Measurements from ENCODE around the gene GPX5.

Gene GPX5

DNA sequence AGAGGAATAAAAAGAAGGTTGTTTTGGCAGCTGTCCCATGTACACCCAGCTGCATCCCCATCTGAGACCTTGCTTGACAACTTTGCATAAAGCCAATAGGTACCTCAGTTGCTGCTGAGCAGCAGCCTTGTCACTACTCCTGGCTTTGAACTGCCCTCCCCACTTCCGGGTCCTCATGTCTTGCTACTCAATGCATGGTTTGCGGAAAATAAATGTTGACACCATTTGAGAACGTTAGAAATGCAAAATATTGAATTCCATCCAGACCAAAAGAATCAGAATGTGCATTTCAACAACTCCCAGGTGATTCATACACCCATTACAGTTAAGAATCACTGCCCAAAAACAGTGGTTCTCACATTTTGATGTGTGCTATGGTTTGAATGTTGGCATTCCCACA lies 32.9 kb downstream of the GPX5 start:
- no peak for DNase-seq (ENCODE audit: low read depth)

DNA sequence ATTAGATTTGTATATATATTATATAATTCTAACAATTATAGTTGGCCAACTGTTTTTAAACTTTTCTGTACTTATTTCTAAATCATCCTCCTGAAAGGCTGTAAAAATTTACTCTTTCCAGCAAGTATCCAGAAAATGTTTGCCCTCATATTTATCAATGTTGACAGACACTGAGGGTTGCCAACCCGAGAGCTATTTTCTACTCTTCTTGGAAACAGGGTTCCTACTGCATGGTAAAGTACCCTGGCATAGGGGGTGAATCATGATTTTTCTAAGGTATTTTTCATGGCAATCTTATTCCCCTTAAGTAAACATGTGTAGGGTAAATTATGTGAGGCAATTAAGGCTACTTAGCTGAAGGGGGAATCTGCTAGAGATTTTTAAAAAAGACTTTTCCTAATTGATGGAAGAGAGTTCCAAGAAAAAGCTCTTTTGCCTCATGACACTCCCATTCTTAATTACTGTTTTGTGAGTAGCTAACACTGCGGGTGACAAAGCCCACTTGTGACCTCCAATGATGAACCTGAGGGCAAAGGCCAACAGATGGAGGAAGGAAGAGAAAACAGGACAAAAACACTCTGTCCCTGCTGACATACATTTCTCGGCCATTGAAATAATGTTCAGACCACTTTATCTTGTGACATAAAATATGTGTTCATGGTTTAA lies 37.9 kb downstream of the GPX5 start:
- no peak for DNase-seq (ENCODE audit: low read depth)

DNA sequence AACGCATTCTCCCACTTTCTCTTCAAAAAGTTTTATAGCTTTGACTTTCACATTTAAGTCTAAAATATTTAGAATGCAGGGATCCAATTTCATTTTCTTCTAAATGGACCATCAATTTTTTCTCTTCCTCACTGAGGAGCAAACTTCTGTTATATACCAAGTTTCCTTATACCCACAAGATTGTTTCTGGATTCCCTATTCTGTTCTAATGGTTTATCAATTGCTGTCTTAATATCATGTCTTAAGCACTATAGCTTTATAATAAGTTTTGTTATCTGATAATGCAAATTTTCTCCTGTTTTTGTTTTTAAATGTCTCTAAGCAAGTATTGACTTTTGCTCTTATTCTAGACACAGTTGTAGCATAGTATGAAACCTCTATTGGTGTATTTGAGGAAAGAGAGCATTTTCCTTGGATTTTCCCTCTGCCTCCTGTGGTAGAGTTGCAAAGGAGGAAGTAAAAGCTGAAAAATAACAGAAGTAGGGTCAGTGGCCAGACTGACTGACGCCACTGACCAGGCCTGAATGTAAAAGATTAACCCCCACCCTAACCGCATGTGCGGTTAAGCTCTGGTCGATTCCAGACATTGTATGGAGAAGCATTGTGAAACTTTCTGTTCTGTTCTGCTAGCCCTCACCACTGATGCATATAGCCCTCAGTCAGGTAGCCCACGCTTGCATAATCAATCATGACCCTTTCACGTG lies 40.3 kb downstream of the GPX5 start:
- no peak for DNase-seq (ENCODE audit: low read depth)

DNA sequence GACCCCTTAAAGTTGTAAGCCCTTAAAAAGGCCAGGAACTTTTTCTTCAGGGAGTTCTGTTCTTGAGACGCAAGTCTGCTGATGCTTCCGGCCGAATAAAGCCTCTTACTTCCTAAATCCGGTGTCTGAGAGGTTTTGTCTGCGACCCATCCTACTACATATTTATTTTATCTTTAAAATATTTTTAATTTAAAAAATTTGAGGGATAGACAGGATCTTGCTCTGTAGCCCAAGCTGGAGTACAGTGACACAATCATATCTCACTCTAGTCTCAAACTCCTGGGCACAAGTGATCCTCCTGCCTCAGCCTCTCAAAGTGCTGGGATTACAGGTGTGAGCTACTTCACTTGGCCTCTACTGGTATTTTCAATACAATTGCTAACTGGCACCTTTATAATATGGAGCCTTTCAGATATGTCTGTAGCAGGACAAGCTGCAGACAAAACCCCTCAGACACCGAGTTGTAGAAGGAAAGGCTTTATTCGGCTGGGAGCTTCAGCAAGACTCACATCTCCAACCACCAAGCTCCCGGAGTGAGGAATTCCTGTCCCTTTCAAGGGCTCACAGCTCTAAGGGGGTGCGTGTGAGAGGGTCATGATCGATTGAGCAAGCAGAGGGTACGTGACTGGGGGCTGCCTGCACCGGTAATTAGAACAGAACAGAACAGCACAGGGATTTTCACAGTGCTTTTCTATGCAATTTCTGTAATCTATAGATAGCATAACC lies 41.0 kb downstream of the GPX5 start:
- no peak for DNase-seq (ENCODE audit: low read depth)

DNA sequence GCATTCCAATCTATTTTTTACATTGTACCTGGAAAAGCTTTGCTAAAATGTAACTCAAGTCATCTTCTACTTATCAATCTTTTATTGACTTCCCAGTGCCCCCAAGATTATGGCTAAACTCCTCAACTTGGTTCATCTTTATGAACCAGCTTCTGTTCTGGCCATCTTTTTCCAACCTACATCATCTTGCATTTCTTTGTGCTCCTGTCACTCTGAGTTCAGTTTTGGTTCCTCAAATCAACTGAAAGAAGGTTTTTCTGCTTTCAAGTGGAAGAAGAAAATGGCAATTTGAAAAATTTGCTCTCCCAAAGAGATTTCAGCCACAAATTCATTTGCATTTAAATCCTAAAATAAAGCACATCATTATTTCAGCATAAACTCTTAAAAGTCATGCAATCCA lies 41.8 kb downstream of the GPX5 start:
- no peak for DNase-seq (ENCODE audit: low read depth)

DNA sequence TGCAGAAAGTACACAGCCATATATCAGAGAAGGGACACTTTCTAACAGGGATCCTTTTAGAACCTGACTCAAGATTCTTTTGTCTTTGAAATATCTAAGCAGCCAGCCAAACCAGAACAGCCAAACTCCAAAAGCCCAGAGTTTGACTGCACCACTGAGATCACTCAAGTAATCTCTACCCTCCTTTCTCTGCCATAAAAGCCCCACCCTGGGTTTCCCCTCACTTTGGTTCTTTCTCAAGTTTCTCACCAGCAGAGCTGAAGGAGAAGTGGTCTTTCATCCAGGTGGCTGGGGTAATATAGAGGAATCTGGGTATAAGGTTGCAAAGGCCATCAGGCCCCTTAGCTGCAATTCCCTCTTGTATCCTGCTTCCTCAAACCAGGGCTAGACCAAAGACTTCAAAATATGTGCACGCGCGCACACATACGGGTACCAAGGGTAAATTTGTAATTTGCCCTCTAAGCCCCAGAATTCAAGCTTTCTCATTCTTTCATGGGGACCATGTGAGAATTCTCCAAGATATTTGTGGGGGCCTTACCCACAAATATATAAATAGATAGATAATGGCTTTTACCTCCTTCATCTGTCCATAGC lies 42.9 kb downstream of the GPX5 start:
- no peak for DNase-seq (ENCODE audit: low read depth)

DNA sequence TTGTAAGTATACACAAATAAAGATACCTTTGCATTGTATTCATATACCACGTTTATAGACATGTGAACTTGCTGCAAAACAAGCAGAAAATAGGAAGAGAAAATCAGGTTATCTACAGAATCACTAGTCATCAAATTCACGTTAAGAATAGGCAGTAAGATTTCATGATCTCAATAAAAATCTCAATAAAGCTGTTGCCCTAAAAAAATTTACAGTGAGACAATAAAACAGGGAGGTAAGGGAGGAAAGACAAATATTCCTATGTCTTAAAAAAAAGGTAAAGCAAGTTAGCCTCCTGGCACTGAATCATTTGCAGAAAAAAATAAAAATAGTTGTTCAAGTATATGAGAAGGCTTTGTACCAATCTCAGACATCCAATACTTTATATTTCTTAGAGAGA lies 44.1 kb downstream of the GPX5 start:
- no peak for DNase-seq (ENCODE audit: low read depth)

DNA sequence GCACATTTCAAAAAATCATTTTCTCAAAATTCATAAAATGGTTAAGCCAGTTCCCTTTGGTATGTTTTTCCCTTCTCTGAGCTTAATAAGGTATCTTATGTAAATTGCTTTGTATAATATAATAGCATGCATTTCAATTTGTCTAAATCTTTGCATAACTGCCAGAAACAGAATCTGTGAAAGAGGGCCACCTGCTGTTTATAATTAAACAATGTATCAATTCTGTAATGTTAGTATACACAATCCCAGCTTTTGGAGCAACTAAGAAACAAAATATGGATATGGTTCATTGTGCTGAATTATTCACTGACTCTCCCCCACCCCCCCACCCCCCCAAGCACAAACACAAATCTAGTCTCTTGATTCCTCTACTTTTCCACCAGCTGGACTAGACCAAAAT lies 54.8 kb downstream of the GPX5 start:
- DNase-seq (ENCODE audit: low read depth), result no peak

DNA sequence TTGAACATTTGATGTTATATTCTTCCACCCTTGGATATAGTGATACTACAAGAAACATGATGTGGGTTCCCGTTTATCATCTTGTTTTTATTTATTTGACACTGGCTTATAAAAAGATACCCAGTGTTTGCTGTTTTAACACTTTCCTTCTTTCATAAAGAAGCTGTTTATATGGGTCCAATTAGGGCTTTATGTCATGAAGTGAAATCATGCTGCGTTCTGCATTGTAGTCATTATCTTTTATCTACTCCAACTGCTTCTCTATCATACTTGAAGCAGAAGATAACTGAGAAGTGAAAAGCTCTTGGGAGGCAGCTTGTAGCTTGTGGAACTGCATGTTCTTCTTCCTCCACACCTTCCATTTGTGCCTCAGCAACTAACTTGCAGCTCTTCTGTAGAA lies 57.8 kb downstream of the GPX5 start:
- DNase-seq (ENCODE audit: low read depth), result no peak

All from activated T-cell treated with anti-CD3 and anti-CD28 coated beads for 48 hours (primary cell).